Lower leg skin (tissue), 4 donors: ENCODE measurements around the gene ITSN1. TPM values are rescaled to one million over a fixed set of nuclear protein-coding genes. Genes with fewer than 3 reads are reported as not detected.
"Not testable (repeated sequence)": the region's sequence is repeated elsewhere in the genome, so short reads cannot be mapped to it uniquely, and the experiment has no call there.

ENCODE experiments used
- DNase-seq, 2 donors: peaks; one replicate each; pipeline ENCODE4 v3.0.0-alpha.2; 2019; ENCODE audit warnings: low spot score in 2 of 2
- H3K4me3 ChIP-seq: fragments of 200-600 bp; sonication (generic); 2 replicates; pipeline ENCODE4 v1.5.1; 2017; ENCODE audit warnings: mild to moderate bottlenecking, low read depth; ENCODE audit not compliant: poor library complexity, severe bottlenecking
- POLR2A ChIP-seq, 2 donors: fragments of 450-650 bp; IDR thresholded peaks; one replicate each; pipeline ENCODE4 v1.6.1; 2016 to 2017; ENCODE audit warnings: antibody characterized with exemption in 2 of 2, mild to moderate bottlenecking in 1 of 2, moderate library complexity in 1 of 2
- WGBS, 2 donors: methylation state at CpG; one replicate each; pipeline ENCODE4 v1.1.5; 2018; 5-methylcytosine and 5-hydroxymethylcytosine counted together
- intact Hi-C: fragments of 100-400 bp; cut with DNase I; formaldehyde crosslinking; loops from one replicate; pipeline ENCODE4 v1.15.0; 2023; ENCODE audit warnings: low total_unique reads
- total RNA-seq, 4 donors: library from RNA; depleted of rRNA; stranded (reverse); fragments of >200 nt; gene quantifications; one replicate each; pipeline ENCODE4 v1.1.0, GENCODE V29; 2016
- TF ChIP-seq, protein P1 (sequence below), 3 donors: fragments of 450-650 bp; IDR thresholded peaks; one replicate each; pipeline ENCODE4 v1.5.1; 2016; ENCODE audit warnings: antibody characterized with exemption in 3 of 3, mild to moderate bottlenecking in 3 of 3, moderate library complexity in 2 of 3

ITSN1 gene
- total RNA-seq, 4 donors from 2014 or later: 17.4 to 39.5 (median 31.7) TPM

- DNase-seq: no peak
- H3K4me3 ChIP-seq: no peak overlapping the region
- TF ChIP-seq POLR2A (IDR thresholded peaks at IDR 0.05): no peak
- TF ChIP-seq, protein P1, sequence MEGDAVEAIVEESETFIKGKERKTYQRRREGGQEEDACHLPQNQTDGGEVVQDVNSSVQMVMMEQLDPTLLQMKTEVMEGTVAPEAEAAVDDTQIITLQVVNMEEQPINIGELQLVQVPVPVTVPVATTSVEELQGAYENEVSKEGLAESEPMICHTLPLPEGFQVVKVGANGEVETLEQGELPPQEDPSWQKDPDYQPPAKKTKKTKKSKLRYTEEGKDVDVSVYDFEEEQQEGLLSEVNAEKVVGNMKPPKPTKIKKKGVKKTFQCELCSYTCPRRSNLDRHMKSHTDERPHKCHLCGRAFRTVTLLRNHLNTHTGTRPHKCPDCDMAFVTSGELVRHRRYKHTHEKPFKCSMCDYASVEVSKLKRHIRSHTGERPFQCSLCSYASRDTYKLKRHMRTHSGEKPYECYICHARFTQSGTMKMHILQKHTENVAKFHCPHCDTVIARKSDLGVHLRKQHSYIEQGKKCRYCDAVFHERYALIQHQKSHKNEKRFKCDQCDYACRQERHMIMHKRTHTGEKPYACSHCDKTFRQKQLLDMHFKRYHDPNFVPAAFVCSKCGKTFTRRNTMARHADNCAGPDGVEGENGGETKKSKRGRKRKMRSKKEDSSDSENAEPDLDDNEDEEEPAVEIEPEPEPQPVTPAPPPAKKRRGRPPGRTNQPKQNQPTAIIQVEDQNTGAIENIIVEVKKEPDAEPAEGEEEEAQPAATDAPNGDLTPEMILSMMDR (IDR thresholded peaks at IDR 0.05): no peak
- 92 to 95% methylated on average over 4 of the region's 4 CpGs for WGBS, 2 donors
- intact Hi-C loops: no loop called here
Observed at GRCh38 chr21:33619726-33620125, 22.6 kb upstream of the ITSN1 start.

DNA sequence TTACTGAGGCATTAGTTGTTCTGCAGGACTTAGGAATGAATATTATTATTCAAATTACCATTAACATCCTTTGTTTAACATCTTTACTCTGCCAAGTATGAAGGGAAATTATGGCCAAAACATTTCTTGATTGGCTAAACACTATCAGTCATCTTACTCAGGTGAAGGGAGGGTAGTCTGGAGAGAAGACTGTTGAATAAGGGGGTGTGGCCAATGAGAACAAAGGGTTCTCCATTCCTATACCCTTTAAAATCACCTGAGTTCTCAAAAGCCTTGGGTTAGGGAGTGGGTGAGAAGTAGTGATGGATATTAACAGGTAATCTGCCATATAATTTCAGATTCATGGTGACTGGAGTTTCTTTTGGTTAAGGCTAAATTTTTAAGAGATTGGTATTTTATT, 20.0 kb upstream of the ITSN1 start:
- no peak overlapping the region for H3K4me3 ChIP-seq
- DNase-seq: no peak
- no peak for TF ChIP-seq POLR2A (IDR thresholded peaks at IDR 0.05)
- TF ChIP-seq, protein P1 (IDR thresholded peaks at IDR 0.05): no peak
- intact Hi-C loops: no loop called here

DNA sequence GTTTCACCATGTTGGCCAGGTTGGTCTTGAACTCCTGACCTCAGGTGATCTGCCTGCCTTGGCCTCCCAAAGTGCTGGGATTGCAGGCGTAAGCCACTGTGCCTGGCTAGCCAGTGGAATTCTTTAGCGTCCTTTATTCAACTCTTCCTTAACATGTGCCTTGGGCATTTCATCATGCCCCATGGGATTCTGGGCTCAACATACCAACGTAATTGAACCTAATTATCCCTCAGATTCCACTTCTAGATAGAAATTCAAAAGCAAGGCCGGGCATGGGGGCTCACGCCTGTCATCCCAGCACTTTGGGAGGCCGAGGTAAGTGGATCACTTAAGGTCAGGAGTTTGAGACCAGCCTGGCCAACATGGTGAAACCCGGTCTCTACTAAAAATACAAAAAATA, 16.1 kb upstream of the ITSN1 start:
- DNase-seq, intact Hi-C loops, H3K4me3 ChIP-seq: not testable (repeated sequence)
- 89 to 96% methylated on average over 7 of the region's 7 CpGs for WGBS, 2 donors

GRCh38 chr21:33634254-33634653, 8.0 kb upstream of the ITSN1 start:
- H3K4me3 ChIP-seq: no peak overlapping the region
- no peak for TF ChIP-seq POLR2A (IDR thresholded peaks at IDR 0.05)
- TF ChIP-seq, protein P1 (IDR thresholded peaks at IDR 0.05): no peak
- DNase-seq: no peak
- intact Hi-C loops: no loop called here
- WGBS, 2 donors: 94 to 99% methylated on average over 2 of the region's 2 CpGs

DNA sequence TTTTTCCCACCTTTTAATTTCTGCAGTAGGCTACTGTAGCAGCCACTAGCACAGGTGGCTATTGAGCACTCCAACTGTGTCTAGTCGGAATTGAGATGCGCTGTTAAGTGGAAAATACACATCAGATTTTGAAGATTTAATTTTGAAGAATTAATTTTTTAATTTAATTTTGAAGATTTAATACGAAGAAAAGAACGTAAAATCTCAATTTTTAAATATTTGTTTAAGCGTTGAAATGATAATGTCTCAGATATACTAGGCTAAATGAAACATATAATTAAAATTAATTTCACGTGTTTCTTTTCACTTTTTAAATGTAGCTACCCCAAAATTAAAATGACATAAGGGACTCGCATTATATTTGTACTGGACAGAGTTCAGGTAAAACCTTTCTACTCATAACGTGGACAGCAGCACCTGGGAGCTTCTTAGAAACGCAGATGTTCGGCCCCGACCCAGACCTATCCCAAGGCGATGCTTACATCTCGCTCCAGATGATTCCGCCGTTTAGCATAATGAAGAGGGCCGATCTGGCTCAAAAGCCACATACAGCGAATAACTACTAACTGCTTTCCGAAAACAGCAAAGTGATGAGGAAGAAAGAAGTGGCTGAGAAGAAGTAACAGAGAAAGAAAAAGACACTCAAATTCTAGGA, 1.5 kb upstream of the ITSN1 start:
- H3K4me3 ChIP-seq: peak overlapping the region; percentile 48
- DNase-seq: no peak
- WGBS, 2 donors: 22 to 25% methylated on average over 18 of the region's 18 CpGs
- intact Hi-C loops: no loop called here
- TF ChIP-seq, protein P1 (IDR thresholded peaks at IDR 0.05): no peak
- no peak for TF ChIP-seq POLR2A (IDR thresholded peaks at IDR 0.05)

GRCh38 chr21:33641352-33642026, 812 bp upstream of the ITSN1 start, which contains the start of gene CRYZL1:
CRYZL1 (minus strand) TSS chr21:33641741; CDS start chr21:33631551, 10,190 bp downstream.
- peak; percentile 100 for DNase-seq
- WGBS, 2 donors: 0 to 1% methylated on average over 36 to 38 of the region's 38 CpGs
- peak within 1 kb of the TSS; percentile 83 for H3K4me3 ChIP-seq
- intact Hi-C loops: no loop called here
- no peak for TF ChIP-seq POLR2A (IDR thresholded peaks at IDR 0.05)
- TF ChIP-seq, protein P1 (IDR thresholded peaks at IDR 0.05): no peak
